Neural cell (in vitro differentiated cells): ENCODE results near the gene ABCB6.

Experiments used
- EZH2 ChIP-seq: fragments of 200-600, 300-800 bp; shearing (Covaris generic), sonication (generic); IDR thresholded peaks from 2 replicates; pipeline ENCODE4 v1.6.1; 2014; ENCODE audit warnings: antibody characterized with exemption, low read length, borderline replicate concordance, mild to moderate bottlenecking; ENCODE audit not compliant: insufficient read depth, poor library complexity, severe bottlenecking
- MXI1 ChIP-seq: fragments of 450-650 bp; conservative IDR thresholded peaks from 2 replicates; pipeline ENCODE4 v1.6.1; 2014; ENCODE audit warnings: antibody characterized with exemption, mild to moderate bottlenecking; ENCODE audit not compliant: poor library complexity, severe bottlenecking
- RAD21 ChIP-seq: fragments of 450-650 bp; conservative IDR thresholded peaks from 2 replicates; pipeline ENCODE4 v1.6.1; 2014; ENCODE audit warnings: antibody characterized with exemption, mild to moderate bottlenecking, moderate library complexity
- SMC3 ChIP-seq: fragments of 450-650 bp; conservative IDR thresholded peaks from 2 replicates; pipeline ENCODE4 v1.6.1; 2014; ENCODE audit warnings: antibody characterized with exemption, mild to moderate bottlenecking, moderate library complexity; ENCODE audit not compliant: poor library complexity
- TAF1 ChIP-seq: IDR thresholded peaks from 2 replicates; pipeline ENCODE4 v1.6.1; 2012; ENCODE audit warnings: low read depth
- TF ChIP-seq, protein P1 (sequence below): fragments of 450-650 bp; IDR thresholded peaks from 2 replicates; pipeline ENCODE4 v1.5.1; 2014; ENCODE audit warnings: antibody characterized with exemption, mild to moderate bottlenecking, moderate library complexity; ENCODE audit not compliant: poor library complexity, severe bottlenecking

DNA sequence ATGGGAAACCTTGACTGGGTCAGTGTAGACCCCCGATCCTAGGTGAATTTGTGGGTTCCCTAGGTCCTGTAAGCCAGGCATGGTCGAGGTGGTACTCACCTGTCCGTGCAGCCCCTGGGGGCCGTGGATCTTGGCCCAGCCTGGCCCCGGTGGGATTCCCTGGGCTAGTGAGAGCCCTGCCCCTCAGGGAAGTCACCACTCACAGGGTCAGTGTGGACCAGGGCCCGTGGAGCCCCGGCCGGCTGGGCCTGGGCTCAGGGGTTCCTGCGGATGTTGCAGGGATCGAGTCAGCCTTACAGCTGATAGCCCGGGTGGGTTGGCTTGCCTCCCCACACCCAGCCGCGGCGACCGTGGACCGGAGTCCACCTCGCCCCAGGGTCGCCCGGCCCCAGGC lies 10.2 kb upstream of the ABCB6 start:
- TF ChIP-seq RAD21 (no peak), TAF1 (peak; percentile 48), EZH2 (no peak), SMC3 (no peak), MXI1 (no peak)
- TF ChIP-seq, protein P1, sequence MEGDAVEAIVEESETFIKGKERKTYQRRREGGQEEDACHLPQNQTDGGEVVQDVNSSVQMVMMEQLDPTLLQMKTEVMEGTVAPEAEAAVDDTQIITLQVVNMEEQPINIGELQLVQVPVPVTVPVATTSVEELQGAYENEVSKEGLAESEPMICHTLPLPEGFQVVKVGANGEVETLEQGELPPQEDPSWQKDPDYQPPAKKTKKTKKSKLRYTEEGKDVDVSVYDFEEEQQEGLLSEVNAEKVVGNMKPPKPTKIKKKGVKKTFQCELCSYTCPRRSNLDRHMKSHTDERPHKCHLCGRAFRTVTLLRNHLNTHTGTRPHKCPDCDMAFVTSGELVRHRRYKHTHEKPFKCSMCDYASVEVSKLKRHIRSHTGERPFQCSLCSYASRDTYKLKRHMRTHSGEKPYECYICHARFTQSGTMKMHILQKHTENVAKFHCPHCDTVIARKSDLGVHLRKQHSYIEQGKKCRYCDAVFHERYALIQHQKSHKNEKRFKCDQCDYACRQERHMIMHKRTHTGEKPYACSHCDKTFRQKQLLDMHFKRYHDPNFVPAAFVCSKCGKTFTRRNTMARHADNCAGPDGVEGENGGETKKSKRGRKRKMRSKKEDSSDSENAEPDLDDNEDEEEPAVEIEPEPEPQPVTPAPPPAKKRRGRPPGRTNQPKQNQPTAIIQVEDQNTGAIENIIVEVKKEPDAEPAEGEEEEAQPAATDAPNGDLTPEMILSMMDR, result no peak
